T-helper 17 cell (primary cell): ENCODE measurements around the gene TAF1. TPM values are rescaled to one million over a fixed set of nuclear protein-coding genes. Genes with fewer than 3 reads are reported as not detected.
"Not testable (repeated sequence)": the region's sequence is repeated elsewhere in the genome, so short reads cannot be mapped to it uniquely, and the experiment has no call there.

Experiments used
- ATAC-seq: fragments of 150-1000 bp; cut with Tn5 transposase; 2 replicates; pipeline ENCODE4 v1.10.0; 2021; ENCODE audit warnings: mild to moderate bottlenecking, moderate library complexity
- DNase-seq, 3 donors: peaks; one replicate each; pipeline versions ENCODE4 v3.0.0 to v3.0.0-alpha.2; 2020 to 2021
- H3K9me3 ChIP-seq: one replicate; pipeline ENCODE4 v1.7.0; 2013; ENCODE audit warnings: low read length, mild to moderate bottlenecking; ENCODE audit not compliant: control insufficient read depth, poor library complexity, severe bottlenecking
- H3K27ac Mint-ChIP-seq: one replicate; pipeline ENCODE4 v1.8.0; 2022; ENCODE audit warnings: mild to moderate bottlenecking, moderate library complexity, mixed read lengths
- H3K27me3 Mint-ChIP-seq: one replicate; pipeline ENCODE4 v1.8.0; 2022; ENCODE audit warnings: mixed read lengths
- H3K36me3 Mint-ChIP-seq: one replicate; pipeline ENCODE4 v1.8.0; 2022; ENCODE audit warnings: low read depth, mixed read lengths
- H3K4me1 Mint-ChIP-seq: one replicate; pipeline ENCODE4 v1.8.0; 2022; ENCODE audit warnings: mild to moderate bottlenecking, mixed read lengths
- H3K4me3 Mint-ChIP-seq: one replicate; pipeline ENCODE4 v1.8.0; 2022; ENCODE audit warnings: mild to moderate bottlenecking, moderate library complexity, mixed read lengths
- total RNA-seq, 4 donors: library from RNA in 2 of 4; stranded (reverse) in 2 of 4; gene quantifications; one replicate each; pipeline ENCODE4 v1.2.3 and lab custom pipeline; 2022 to 2026

The TAF1 gene
- total RNA-seq, 2 donors from 2014 or later = 52.9 to 62.5 TPM

- Mint-ChIP-seq H3K27me3 (no peaks in the 10 kb centered on the region), H3K27ac (no peak overlapping the region), H3K4me3 (no peak overlapping the region), H3K36me3 (peaks cover 2% of the 10 kb centered on the region), H3K4me1 (peaks cover 6% of the 10 kb centered on the region)
- DNase-seq = no peak
- no peak for ATAC-seq
- no peaks in the 10 kb centered on the region for H3K9me3 ChIP-seq
Observed at GRCh38 chrX:71440401-71440800, 74.2 kb downstream of the TAF1 start.

GRCh38 chrX:71441809-71442208 lies 75.7 kb downstream of the TAF1 start:
- H3K27ac Mint-ChIP-seq, H3K4me3 Mint-ChIP-seq, H3K4me1 Mint-ChIP-seq, H3K9me3 ChIP-seq, H3K27me3 Mint-ChIP-seq, DNase-seq, H3K36me3 Mint-ChIP-seq, ATAC-seq: not testable (repeated sequence)

- H3K36me3 Mint-ChIP-seq = no peaks in the 10 kb centered on the region
- H3K9me3 ChIP-seq = no peaks in the 10 kb centered on the region
- DNase-seq (no peak), ATAC-seq (no peak)
- no peak overlapping the region for H3K27ac Mint-ChIP-seq
- no peaks in the 10 kb centered on the region for H3K4me1 Mint-ChIP-seq
- H3K27me3 Mint-ChIP-seq = no peaks in the 10 kb centered on the region
- no peak overlapping the region for H3K4me3 Mint-ChIP-seq
Observed at GRCh38 chrX:71450433-71451106, 84.4 kb downstream of the TAF1 start.

- H3K4me3 Mint-ChIP-seq, H3K4me1 Mint-ChIP-seq, H3K36me3 Mint-ChIP-seq, DNase-seq, ATAC-seq, H3K27me3 Mint-ChIP-seq, H3K9me3 ChIP-seq, H3K27ac Mint-ChIP-seq: not testable (repeated sequence)
Observed at GRCh38 chrX:71451518-71451917, 85.4 kb downstream of the TAF1 start.

- ATAC-seq = no peak
- H3K4me1 Mint-ChIP-seq = no peaks in the 10 kb centered on the region
- no peaks in the 10 kb centered on the region for H3K9me3 ChIP-seq
- DNase-seq = no peak
- H3K27me3 Mint-ChIP-seq = no peaks in the 10 kb centered on the region
- no peak overlapping the region for H3K4me3 Mint-ChIP-seq
- H3K36me3 Mint-ChIP-seq = no peaks in the 10 kb centered on the region
- H3K27ac Mint-ChIP-seq = no peak overlapping the region
Observed at GRCh38 chrX:71453056-71453455, 86.9 kb downstream of the TAF1 start.

GRCh38 chrX:71454222-71454621 lies 88.1 kb downstream of the TAF1 start:
- DNase-seq = no peak
- Mint-ChIP-seq H3K4me3 (no peak overlapping the region), H3K4me1 (no peaks in the 10 kb centered on the region), H3K27ac (no peak overlapping the region), H3K27me3 (no peaks in the 10 kb centered on the region), H3K36me3 (peaks cover 2% of the 10 kb centered on the region)
- H3K9me3 ChIP-seq = no peaks in the 10 kb centered on the region
- no peak for ATAC-seq

GRCh38 chrX:71458866-71459265 lies 92.7 kb downstream of the TAF1 start:
- no peaks in the 10 kb centered on the region for H3K4me1 Mint-ChIP-seq
- DNase-seq = no peak
- no peak overlapping the region for H3K4me3 Mint-ChIP-seq
- no peak overlapping the region for H3K27ac Mint-ChIP-seq
- peaks cover 17% of the 10 kb centered on the region for H3K36me3 Mint-ChIP-seq
- no peaks in the 10 kb centered on the region for H3K9me3 ChIP-seq
- ATAC-seq = no peak
- no peaks in the 10 kb centered on the region for H3K27me3 Mint-ChIP-seq

- peak overlapping the region; percentile 12 for H3K4me3 Mint-ChIP-seq
- DNase-seq (no peak), ATAC-seq (no peak)
- H3K4me1 Mint-ChIP-seq = peaks cover 2% of the 10 kb centered on the region
- no peaks in the 10 kb centered on the region for H3K9me3 ChIP-seq
- no peak overlapping the region for H3K27ac Mint-ChIP-seq
- peaks cover 15% of the 10 kb centered on the region for H3K36me3 Mint-ChIP-seq
- no peaks in the 10 kb centered on the region for H3K27me3 Mint-ChIP-seq
Observed at GRCh38 chrX:71464968-71465367, 98.8 kb downstream of the TAF1 start.

GRCh38 chrX:71466979-71467523 lies 100.9 kb downstream of the TAF1 start:
- H3K9me3 ChIP-seq = no peaks in the 10 kb centered on the region
- peaks cover 2% of the 10 kb centered on the region for H3K4me1 Mint-ChIP-seq
- H3K36me3 Mint-ChIP-seq = peaks cover 4% of the 10 kb centered on the region
- no peak for DNase-seq
- no peak for ATAC-seq
- H3K27ac Mint-ChIP-seq = no peak overlapping the region
- no peak overlapping the region for H3K4me3 Mint-ChIP-seq
- no peaks in the 10 kb centered on the region for H3K27me3 Mint-ChIP-seq

GRCh38 chrX:71475785-71476540 lies 109.8 kb downstream of the TAF1 start:
- no peaks in the 10 kb centered on the region for H3K9me3 ChIP-seq
- no peaks in the 10 kb centered on the region for H3K4me1 Mint-ChIP-seq
- H3K36me3 Mint-ChIP-seq = peaks cover 8% of the 10 kb centered on the region
- H3K27ac Mint-ChIP-seq = no peak overlapping the region
- no peak overlapping the region for H3K4me3 Mint-ChIP-seq
- no peaks in the 10 kb centered on the region for H3K27me3 Mint-ChIP-seq
- DNase-seq = no peak
- ATAC-seq = no peak

GRCh38 chrX:71482228-71482958 lies 116.2 kb downstream of the TAF1 start:
- Mint-ChIP-seq H3K27me3 (no peaks in the 10 kb centered on the region), H3K36me3 (peaks cover 3% of the 10 kb centered on the region), H3K4me3 (no peak overlapping the region), H3K27ac (no peak overlapping the region), H3K4me1 (no peaks in the 10 kb centered on the region)
- H3K9me3 ChIP-seq = no peaks in the 10 kb centered on the region
- DNase-seq (no peak), ATAC-seq (no peak)

- ATAC-seq (no peak), DNase-seq (no peak)
- Mint-ChIP-seq H3K4me1 (peaks cover 5% of the 10 kb centered on the region), H3K4me3 (no peak overlapping the region), H3K36me3 (no peaks in the 10 kb centered on the region), H3K27me3 (no peaks in the 10 kb centered on the region), H3K27ac (no peak overlapping the region)
- no peaks in the 10 kb centered on the region for H3K9me3 ChIP-seq
Observed at GRCh38 chrX:71487814-71488213, 121.7 kb downstream of the TAF1 start.

- DNase-seq (no peak), ATAC-seq (no peak)
- peaks cover 5% of the 10 kb centered on the region for H3K4me1 Mint-ChIP-seq
- H3K9me3 ChIP-seq = no peaks in the 10 kb centered on the region
- H3K27ac Mint-ChIP-seq = peak overlapping the region; percentile 67
- H3K27me3 Mint-ChIP-seq = no peaks in the 10 kb centered on the region
- H3K4me3 Mint-ChIP-seq = no peak overlapping the region
- H3K36me3 Mint-ChIP-seq = no peaks in the 10 kb centered on the region
Observed at GRCh38 chrX:71489540-71489939, 123.4 kb downstream of the TAF1 start.
